VCaP (cell line): Measurements from ENCODE around the gene BEGAIN.

ENCODE experiments used
- H3K27ac ChIP-seq: fragments of 450-650 bp; 2 replicates; pipeline ENCODE4 v1.5.1; 2017
- CTCF ChIP-seq: fragments of 450-650 bp; conservative IDR thresholded peaks from 2 replicates; pipeline ENCODE4 v1.5.1; 2017; ENCODE audit warnings: mild to moderate bottlenecking, moderate library complexity

Gene BEGAIN

GRCh38 chr14:100587086-100587762 lies at the start of gene BEGAIN:
Gene BEGAIN, minus strand, starts transcription at chr14:100587417. Its CDS starts 127 bp downstream, at chr14:100587290.
- peak within 1 kb of the TSS; percentile 68 for H3K27ac ChIP-seq

GRCh38 chr14:100636559-100636958 lies 49.3 kb upstream of the BEGAIN start:
- H3K27ac ChIP-seq: no peak overlapping the region
- TF ChIP-seq CTCF: no peak

More at GRCh38 chr14:100587086-100587762, at the start of gene BEGAIN:
- no peak for TF ChIP-seq CTCF

- H3K27ac ChIP-seq: no peak overlapping the region
- no peak for TF ChIP-seq CTCF
Observed at GRCh38 chr14:100634026-100634425, 46.8 kb upstream of the BEGAIN start.

GRCh38 chr14:100633406-100633805 lies 46.2 kb upstream of the BEGAIN start:
- H3K27ac ChIP-seq: no peak overlapping the region
- no peak for TF ChIP-seq CTCF

- TF ChIP-seq CTCF: no peak
- no peak overlapping the region for H3K27ac ChIP-seq
Observed at GRCh38 chr14:100629696-100630095, 42.5 kb upstream of the BEGAIN start.

GRCh38 chr14:100629098-100629497 lies 41.9 kb upstream of the BEGAIN start:
- H3K27ac ChIP-seq: no peak overlapping the region
- TF ChIP-seq CTCF: no peak

GRCh38 chr14:100628225-100628624 lies 41.0 kb upstream of the BEGAIN start:
- TF ChIP-seq CTCF: no peak

More at GRCh38 chr14:100628225-100628624, 41.0 kb upstream of the BEGAIN start:
- no peak overlapping the region for H3K27ac ChIP-seq
